Amniotic stem cell (primary cell): ENCODE data around the gene ETV1.

Source experiments
- DNase-seq: peaks from one replicate; lab custom pipeline; 2025; lab: John Stamatoyannopoulos, UW

ETV1 gene

GRCh38 chr7:13986208-13986607, 3.3 kb downstream of the ETV1 start:
- DNase-seq = no peak

DNA sequence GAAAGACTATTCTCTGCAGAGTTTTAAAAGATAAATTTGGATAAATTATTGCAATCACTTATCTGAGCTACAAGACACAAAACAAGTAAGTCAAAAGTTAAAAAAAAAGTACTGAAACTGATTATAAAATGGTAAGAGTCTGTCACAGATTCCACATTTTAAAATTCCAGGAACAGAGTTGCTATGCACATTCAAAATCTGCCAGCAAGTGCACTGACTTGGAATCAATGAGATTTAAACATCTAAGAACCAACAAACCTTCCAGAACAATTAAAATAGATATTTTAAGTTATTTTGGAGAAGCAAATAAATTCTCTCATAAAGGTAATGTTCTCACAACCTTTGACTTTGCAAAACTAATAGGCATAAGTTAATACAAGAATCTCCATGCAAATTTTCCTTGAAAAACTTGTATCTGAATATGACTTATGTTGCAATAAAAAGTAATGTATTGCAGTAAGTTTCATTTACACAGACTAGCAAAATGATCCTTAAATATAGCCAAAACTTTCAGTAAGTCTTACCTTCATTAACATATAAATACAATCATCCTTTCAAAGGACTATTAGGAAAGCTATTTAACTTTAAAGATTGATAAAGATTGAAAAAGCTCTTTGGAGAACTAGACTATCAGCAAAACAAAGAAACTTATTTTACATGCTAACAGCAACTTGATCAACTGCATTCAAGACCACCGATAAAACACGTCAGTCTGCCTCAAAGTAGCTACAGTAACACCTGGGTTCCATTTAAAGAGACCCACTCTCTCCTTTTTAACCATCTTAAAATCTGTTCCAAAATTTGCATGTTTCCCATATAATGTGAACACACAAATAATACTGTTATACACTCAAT, 4.4 kb downstream of the ETV1 start:
- no peak for DNase-seq

- DNase-seq = no peak
These were observed 5.4 kb downstream of the ETV1 start for GRCh38 chr7:13984061-13984460.

DNA sequence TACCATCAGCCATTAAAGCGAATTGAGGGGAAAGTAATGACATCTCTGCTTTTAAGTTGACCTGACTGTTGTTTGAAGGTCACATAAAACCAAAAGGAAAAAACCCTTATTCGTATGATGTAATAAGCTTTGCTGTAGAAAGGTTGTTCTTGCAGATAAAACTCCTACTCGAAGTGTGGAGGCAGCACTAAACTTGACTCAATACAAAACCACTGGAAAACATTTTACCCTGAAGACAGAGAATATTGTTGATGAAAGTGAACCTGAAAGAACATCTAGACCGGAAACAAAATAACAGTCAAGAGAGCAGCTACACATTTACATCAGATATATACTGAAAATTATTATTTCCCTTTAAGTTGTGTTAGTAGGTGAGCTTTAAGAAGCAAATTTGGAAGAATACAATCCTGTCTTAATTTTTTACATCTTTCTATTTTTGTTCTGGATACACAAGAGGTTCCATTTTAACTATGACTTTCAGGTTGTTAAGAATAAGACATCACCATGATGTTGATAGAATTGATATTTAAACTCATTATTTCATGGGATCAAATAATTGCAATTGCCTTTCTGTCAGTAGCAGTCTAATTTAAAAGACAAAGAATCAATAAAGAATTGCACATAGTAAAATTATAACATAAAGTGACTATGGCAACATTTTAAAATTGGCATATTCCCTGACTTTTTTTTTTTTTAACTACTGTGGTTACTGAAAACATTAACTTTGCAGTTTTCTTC, 6.4 kb downstream of the ETV1 start:
- DNase-seq = no peak

GRCh38 chr7:13981070-13981469, 8.4 kb downstream of the ETV1 start:
- DNase-seq = peak; percentile 43

GRCh38 chr7:13980474-13980873, 9.0 kb downstream of the ETV1 start:
- no peak for DNase-seq

DNA sequence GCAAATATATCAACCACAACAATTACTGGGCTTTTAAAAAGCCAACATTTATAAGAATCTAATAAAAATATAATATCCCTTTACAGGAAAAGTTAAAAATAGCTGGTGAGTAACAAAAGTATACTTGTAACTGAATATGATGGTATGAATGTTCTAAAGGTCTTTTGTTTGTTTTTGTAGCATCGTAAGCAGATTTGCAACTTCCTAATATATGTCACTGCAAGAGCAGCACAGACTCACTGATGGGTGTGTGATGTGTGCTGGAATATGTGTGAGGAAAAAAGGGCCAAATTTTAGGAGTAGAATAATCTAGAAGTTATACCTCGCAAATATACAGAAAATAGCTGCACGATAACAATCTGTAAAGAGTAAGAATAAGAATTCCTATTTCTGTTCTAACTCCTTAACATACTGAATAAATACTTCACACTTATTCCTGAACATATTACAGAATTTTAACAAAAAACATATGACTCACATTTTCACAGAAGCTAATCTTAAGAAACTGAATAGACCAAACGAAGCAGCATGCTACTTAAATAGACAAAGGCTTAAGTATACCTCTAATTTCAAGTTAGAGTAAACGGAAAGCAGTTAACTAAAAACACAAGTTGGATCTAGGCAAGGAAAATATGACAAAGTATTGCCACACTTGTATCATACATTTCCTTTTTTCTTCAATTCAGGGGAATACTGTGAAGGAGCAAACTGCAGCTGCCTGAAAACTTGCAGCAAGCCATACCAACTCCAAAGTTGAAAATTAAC, 9.6 kb downstream of the ETV1 start:
- DNase-seq = peak; percentile 34

DNA sequence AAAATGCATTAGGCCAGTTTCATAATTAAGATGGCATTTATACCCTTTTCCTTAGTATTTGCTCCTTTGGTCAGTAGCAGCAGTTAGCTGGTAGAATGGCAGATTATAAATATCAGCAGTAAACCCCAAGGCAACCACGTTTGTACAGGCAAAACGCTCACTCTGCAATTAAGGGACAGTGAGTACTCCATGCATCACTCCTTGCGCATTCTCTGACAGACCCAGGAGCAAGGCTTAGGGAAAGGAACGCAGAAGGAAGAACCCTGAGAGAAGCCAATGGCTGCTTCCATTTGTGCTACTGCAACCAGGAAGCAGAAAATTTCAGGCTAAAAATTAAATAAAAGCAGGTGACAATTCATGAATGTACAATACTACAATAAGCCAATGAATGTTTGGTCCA, 12.9 kb downstream of the ETV1 start:
- no peak for DNase-seq

- DNase-seq = no peak
These were observed 24.4 kb downstream of the ETV1 start for GRCh38 chr7:13965077-13965476.

DNA sequence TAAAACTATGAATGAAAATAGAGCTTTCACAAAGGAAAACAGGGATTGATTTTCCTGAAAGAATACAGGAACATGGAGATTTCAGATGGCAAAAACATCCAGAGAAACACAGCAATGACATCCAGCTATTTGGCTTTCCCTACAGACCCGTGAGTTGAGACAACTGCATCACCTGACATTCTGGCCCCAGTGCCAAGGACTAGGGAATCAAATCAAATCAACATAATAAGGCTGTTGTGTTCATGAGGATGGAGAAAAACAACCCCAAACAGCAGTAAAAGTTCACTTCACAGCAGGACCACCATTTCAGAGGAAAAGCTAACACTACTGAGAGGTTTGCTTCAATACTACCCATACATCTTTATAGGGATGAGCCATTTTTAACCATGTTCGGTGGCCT, 25.5 kb downstream of the ETV1 start:
- no peak for DNase-seq

DNA sequence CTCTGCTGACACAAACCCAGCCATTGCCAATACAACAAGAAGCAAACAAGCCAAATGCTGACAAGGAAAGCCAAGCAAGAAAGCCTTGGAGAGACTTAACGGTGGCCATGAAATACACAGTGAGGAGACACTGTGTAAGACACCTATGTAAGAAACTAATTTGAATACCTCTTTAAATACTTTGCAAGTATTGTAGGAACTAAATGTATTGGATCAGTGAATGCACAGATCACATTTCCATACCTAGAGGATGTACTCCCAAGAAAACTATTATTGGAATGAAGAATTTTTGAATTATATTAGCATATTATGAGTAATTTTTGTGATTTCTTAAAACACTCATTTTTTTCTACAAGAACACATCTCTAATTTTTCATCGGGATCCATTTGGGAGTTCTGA, 34.0 kb downstream of the ETV1 start:
- DNase-seq = no peak

- DNase-seq = no peak
These were observed 36.1 kb downstream of the ETV1 start for GRCh38 chr7:13953368-13953767.

- no peak for DNase-seq
These were observed 36.5 kb downstream of the ETV1 start for GRCh38 chr7:13952921-13953320.

- DNase-seq = no peak
These were observed 39.5 kb downstream of the ETV1 start for GRCh38 chr7:13949939-13950338.

- DNase-seq = no peak
These were observed 40.0 kb downstream of the ETV1 start for GRCh38 chr7:13949445-13949844.

GRCh38 chr7:13948019-13948801, 41.3 kb downstream of the ETV1 start:
- no peak for DNase-seq

DNA sequence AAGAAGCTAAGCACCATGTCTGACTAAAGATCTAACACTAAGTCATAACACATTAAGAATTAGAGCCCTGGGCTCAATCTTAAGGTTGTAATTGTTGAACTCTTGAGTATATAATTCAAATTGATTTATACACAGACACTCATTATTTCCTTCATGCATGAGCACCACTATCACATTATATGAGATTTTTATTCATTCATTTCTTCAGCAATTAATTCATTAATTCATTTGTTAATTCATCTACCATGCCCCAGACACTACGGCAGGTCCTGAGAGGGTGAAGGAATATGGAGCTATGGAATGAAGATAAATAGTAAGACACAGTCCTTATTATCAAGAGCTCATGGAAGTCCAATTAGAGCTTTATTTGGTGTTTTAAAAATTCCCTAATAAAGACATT, 41.9 kb downstream of the ETV1 start:
- no peak for DNase-seq

DNA sequence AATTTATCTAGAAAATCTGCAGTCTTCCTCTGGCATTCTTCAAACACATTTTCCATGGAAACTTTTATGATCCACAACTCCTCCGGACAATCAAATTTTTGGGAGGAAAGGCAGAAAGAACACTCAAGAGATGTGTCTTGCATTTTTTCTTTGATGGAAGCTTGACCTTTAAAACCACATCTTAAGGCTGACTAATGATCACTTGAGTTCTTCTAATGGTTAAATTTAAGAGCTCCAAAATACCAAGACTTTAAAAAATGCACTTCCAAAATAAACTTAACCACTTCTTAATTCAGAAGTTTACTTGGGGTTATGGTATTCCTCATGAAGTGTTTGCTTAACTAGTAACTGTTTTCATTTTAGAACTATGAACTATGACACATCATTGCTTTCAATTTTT, 43.3 kb downstream of the ETV1 start:
- no peak for DNase-seq

GRCh38 chr7:13945670-13946069, 43.8 kb downstream of the ETV1 start:
- DNase-seq = no peak

DNA sequence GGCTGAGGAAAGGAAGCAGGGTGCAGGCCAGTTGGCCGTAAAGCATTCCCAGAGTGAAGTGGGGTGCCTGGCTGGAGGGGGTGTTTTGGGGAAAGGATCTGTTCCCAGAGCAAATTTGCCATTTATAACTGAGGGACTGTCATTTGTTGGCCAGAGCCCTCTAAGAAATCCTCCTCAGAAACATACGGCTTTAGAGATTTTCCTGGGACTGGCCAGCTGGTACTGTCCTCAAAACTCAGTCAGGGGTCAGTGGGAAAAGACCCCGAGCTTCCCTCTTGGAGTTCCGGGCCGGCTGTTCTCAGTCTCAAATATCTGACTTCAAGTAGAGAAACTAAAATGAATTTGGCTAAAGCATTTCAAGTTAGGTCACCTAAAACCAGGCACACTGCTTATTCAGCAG, 55.9 kb downstream of the ETV1 start:
- no peak for DNase-seq

DNA sequence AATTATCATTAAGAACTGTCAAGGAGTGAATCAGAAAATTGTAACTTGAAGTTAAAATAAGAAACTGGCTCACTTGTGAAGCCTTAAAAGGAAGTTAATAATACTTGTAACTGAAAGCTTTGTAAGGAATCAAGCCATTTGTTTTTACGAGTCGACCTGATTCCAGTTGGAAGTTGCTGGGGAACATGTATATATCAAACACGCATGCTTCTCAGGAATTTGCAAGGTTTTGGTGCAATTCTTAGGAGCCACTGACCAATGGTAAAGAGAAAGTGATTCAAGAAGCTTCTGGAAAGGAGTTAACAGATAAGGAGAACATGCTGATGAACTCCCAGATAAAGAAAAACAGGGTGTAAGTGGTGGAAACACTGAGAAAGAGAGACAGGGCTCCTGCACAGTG, 56.4 kb downstream of the ETV1 start:
- DNase-seq = no peak

GRCh38 chr7:13932131-13932530, 57.3 kb downstream of the ETV1 start:
- no peak for DNase-seq
